ENCODE data around the gene SRXN1.

The SRXN1 gene

DNA sequence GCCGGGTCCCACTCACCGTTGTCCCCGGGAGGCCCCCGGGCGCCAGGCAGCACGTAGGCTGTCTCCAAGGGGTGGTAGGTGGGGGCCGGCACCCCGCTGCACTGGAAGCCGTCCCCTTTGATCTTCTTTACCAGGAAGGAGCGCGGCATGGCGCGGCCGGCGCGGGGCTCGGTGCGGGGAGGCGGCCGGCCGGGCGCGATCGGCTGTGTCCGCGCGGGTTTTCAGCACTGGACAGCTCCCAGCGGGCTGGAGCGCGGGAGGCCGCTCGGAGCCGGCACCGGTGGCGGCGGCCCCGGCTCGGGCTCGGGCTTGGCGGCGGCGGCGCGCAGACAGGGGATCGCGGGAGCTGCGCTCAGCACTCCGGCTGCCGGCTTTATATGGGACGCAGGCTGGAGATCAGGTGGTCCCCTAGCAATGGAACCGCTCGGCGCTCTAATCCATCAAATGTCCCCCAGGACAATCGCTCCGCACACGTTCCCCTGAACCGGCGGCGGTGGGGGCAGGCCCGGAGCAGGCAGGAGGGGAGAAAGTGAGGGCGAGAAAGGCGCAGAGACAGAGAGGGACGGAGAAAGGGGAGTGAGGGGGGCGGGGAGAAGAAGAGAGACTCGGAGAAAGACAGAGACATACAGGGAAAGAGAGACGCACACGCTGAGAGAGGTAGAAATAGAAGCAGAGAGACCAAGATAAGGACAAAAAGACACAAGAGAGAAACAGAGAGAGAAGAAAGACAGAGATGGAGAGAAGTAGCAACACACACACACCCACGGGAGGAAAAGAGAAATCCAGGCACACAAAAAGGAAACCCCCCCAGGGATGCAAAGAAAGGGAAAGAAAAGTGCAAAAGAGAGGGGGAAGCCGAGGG lies 22.7 kb upstream of the SRXN1 start, which contains the start of gene SCRT2:
TSS of gene SCRT2 (minus strand) at position 350 of the 862 bp plus-strand sequence. CDS start at position 149, 201 bp downstream.
- Histone ChIP-seq H3K27me3 (replicated peaks; ENCODE audit: control insufficient read depth, insufficient read depth, low read length, poor library complexity, severe bottlenecking) (peaks cover 52% of the 10 kb centered on the region), H3K4me1 (ENCODE audit: control insufficient read depth, insufficient read depth, low read length, poor library complexity, severe bottlenecking) (no peaks in the 10 kb centered on the region)

DNA sequence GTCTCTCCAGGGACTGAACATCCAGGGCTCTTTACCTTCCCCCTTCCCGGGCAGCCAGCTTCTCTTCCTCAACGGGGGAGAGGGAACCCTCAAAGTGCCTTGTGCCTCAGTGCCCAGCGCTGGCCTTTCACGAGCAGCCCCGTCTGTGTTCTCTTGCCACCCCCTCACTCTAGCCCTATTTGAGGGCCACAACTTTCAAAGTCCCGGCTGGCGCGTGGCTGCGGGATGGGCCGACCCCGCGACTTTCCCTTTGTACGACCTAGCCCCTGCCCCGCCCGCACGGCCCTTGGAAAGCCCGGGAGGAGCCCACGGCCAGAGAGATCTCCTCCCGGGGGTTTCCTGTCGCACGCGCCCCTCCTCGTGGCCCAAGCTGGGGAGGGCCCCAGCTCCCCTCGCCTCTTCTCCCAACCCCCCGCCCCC lies 22.0 kb upstream of the SRXN1 start:
- H3K36me3 ChIP-seq (ENCODE audit: control insufficient read depth, insufficient read depth, low read length), result no peaks in the 10 kb centered on the region
- peaks cover 52% of the 10 kb centered on the region for H3K27me3 ChIP-seq (replicated peaks; ENCODE audit: control insufficient read depth, insufficient read depth, low read length, poor library complexity, severe bottlenecking)
- no peak overlapping the region for H3K4me3 ChIP-seq (ENCODE audit: insufficient read depth, low read depth, low read length, poor library complexity, severe bottlenecking)
- no peak overlapping the region for H3K27ac ChIP-seq (ENCODE audit: insufficient read depth, low read length, poor library complexity, severe bottlenecking)
- no peaks in the 10 kb centered on the region for H3K4me1 ChIP-seq (ENCODE audit: control insufficient read depth, insufficient read depth, low read length, poor library complexity, severe bottlenecking)
- no peaks in the 10 kb centered on the region for H3K9me3 ChIP-seq (ENCODE audit: control insufficient read depth, low read length)
- no peak for DNase-seq

More for the DNA sequence above, 22.7 kb upstream of the SRXN1 start, which contains the start of gene SCRT2:
- H3K4me3 ChIP-seq (ENCODE audit: insufficient read depth, low read depth, low read length, poor library complexity, severe bottlenecking), result no peak within 1 kb of the TSS
- no peak within 1 kb of the TSS for H3K27ac ChIP-seq (ENCODE audit: insufficient read depth, low read length, poor library complexity, severe bottlenecking)
- DNase-seq, result peak in 2 of 3 donors; percentile 9 to 37
- H3K9me3 ChIP-seq (ENCODE audit: control insufficient read depth, low read length), result no peaks in the 10 kb centered on the region
- H3K36me3 ChIP-seq (ENCODE audit: control insufficient read depth, insufficient read depth, low read length), result no peaks in the 10 kb centered on the region

- Histone ChIP-seq H3K4me3 (ENCODE audit: insufficient read depth, low read depth, low read length, poor library complexity, severe bottlenecking) (no peak overlapping the region), H3K27me3 (replicated peaks; ENCODE audit: control insufficient read depth, insufficient read depth, low read length, poor library complexity, severe bottlenecking) (peaks cover 46% of the 10 kb centered on the region), H3K36me3 (ENCODE audit: control insufficient read depth, insufficient read depth, low read length) (no peaks in the 10 kb centered on the region), H3K4me1 (ENCODE audit: control insufficient read depth, insufficient read depth, low read length, poor library complexity, severe bottlenecking) (no peaks in the 10 kb centered on the region), H3K27ac (ENCODE audit: insufficient read depth, low read length, poor library complexity, severe bottlenecking) (no peak overlapping the region), H3K9me3 (ENCODE audit: control insufficient read depth, low read length) (no peaks in the 10 kb centered on the region)
- DNase-seq, result no peak
Observed at GRCh38 chr20:673603-674001, 20.6 kb upstream of the SRXN1 start.

GRCh38 chr20:672963-673602 lies 20.1 kb upstream of the SRXN1 start:
- peaks cover 41% of the 10 kb centered on the region for H3K27me3 ChIP-seq (replicated peaks; ENCODE audit: control insufficient read depth, insufficient read depth, low read length, poor library complexity, severe bottlenecking)
- no peaks in the 10 kb centered on the region for H3K4me1 ChIP-seq (ENCODE audit: control insufficient read depth, insufficient read depth, low read length, poor library complexity, severe bottlenecking)
- H3K27ac ChIP-seq (ENCODE audit: insufficient read depth, low read length, poor library complexity, severe bottlenecking), result no peak overlapping the region
- DNase-seq, result no peak
- no peaks in the 10 kb centered on the region for H3K9me3 ChIP-seq (ENCODE audit: control insufficient read depth, low read length)
- no peak overlapping the region for H3K4me3 ChIP-seq (ENCODE audit: insufficient read depth, low read depth, low read length, poor library complexity, severe bottlenecking)
- H3K36me3 ChIP-seq (ENCODE audit: control insufficient read depth, insufficient read depth, low read length), result no peaks in the 10 kb centered on the region

- Histone ChIP-seq H3K4me3 (ENCODE audit: insufficient read depth, low read depth, low read length, poor library complexity, severe bottlenecking) (no peak overlapping the region), H3K9me3 (ENCODE audit: control insufficient read depth, low read length) (no peaks in the 10 kb centered on the region), H3K27ac (ENCODE audit: insufficient read depth, low read length, poor library complexity, severe bottlenecking) (no peak overlapping the region), H3K27me3 (replicated peaks; ENCODE audit: control insufficient read depth, insufficient read depth, low read length, poor library complexity, severe bottlenecking) (peaks cover 31% of the 10 kb centered on the region), H3K36me3 (ENCODE audit: control insufficient read depth, insufficient read depth, low read length) (no peaks in the 10 kb centered on the region), H3K4me1 (ENCODE audit: control insufficient read depth, insufficient read depth, low read length, poor library complexity, severe bottlenecking) (no peaks in the 10 kb centered on the region)
- no peak for DNase-seq
Observed at GRCh38 chr20:671252-672030, 18.4 kb upstream of the SRXN1 start.

DNA sequence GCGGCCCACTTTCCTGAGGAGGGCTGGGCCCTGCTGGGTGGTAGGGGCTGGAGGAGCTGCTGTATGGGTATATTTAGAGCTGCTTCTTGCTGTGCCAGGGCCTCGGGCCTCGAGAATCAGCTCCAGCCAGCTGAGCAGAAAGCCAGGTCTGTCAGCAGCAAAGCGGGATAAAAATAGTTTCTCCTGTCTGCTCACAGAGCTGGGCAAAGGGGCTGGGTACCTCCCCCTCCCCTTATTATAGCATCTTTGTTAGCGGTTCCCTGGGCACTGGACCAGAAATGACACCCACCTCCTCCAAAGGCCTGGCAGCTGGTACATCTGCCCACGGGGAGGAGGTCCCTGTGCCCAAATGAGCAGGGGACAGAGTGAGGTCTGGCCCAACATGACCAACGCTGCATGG lies 16.6 kb upstream of the SRXN1 start:
- Histone ChIP-seq H3K27ac (ENCODE audit: insufficient read depth, low read length, poor library complexity, severe bottlenecking) (no peak overlapping the region), H3K4me1 (ENCODE audit: control insufficient read depth, insufficient read depth, low read length, poor library complexity, severe bottlenecking) (no peaks in the 10 kb centered on the region), H3K36me3 (ENCODE audit: control insufficient read depth, insufficient read depth, low read length) (no peaks in the 10 kb centered on the region), H3K9me3 (ENCODE audit: control insufficient read depth, low read length) (no peaks in the 10 kb centered on the region), H3K4me3 (ENCODE audit: insufficient read depth, low read depth, low read length, poor library complexity, severe bottlenecking) (no peak overlapping the region), H3K27me3 (replicated peaks; ENCODE audit: control insufficient read depth, insufficient read depth, low read length, poor library complexity, severe bottlenecking) (peaks cover 25% of the 10 kb centered on the region)
- no peak for DNase-seq

DNA sequence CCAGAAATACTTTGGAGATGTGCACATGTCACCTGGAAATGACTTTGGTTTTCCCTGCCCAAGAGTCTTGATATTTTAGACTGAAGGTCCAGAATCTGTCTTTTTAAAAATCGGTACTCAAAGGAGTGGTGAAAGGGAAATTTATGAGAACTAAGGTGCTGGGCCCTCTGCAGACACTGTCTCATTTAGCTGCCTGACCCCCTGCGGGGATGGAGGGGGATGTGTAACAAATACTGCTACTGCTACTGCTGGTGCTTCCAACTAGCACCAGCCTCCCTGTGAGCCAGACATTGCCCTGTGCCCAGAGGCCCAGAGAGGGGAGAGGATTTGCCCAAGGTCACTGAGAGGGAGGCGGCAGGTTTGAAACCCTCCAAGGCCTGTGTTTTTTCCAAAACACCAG lies 15.6 kb upstream of the SRXN1 start:
- Histone ChIP-seq H3K4me3 (ENCODE audit: insufficient read depth, low read depth, low read length, poor library complexity, severe bottlenecking) (no peak overlapping the region), H3K27me3 (replicated peaks; ENCODE audit: control insufficient read depth, insufficient read depth, low read length, poor library complexity, severe bottlenecking) (peaks cover 23% of the 10 kb centered on the region), H3K9me3 (ENCODE audit: control insufficient read depth, low read length) (no peaks in the 10 kb centered on the region), H3K27ac (ENCODE audit: insufficient read depth, low read length, poor library complexity, severe bottlenecking) (no peak overlapping the region), H3K36me3 (ENCODE audit: control insufficient read depth, insufficient read depth, low read length) (no peaks in the 10 kb centered on the region), H3K4me1 (ENCODE audit: control insufficient read depth, insufficient read depth, low read length, poor library complexity, severe bottlenecking) (no peaks in the 10 kb centered on the region)
- no peak for DNase-seq

- no peak for DNase-seq
- Histone ChIP-seq H3K9me3 (ENCODE audit: control insufficient read depth, low read length) (no peaks in the 10 kb centered on the region), H3K27me3 (replicated peaks; ENCODE audit: control insufficient read depth, insufficient read depth, low read length, poor library complexity, severe bottlenecking) (peaks cover 24% of the 10 kb centered on the region), H3K36me3 (ENCODE audit: control insufficient read depth, insufficient read depth, low read length) (no peaks in the 10 kb centered on the region), H3K4me3 (ENCODE audit: insufficient read depth, low read depth, low read length, poor library complexity, severe bottlenecking) (no peak overlapping the region), H3K4me1 (ENCODE audit: control insufficient read depth, insufficient read depth, low read length, poor library complexity, severe bottlenecking) (no peaks in the 10 kb centered on the region), H3K27ac (ENCODE audit: insufficient read depth, low read length, poor library complexity, severe bottlenecking) (no peak overlapping the region)
Observed at GRCh38 chr20:668050-668449, 15.1 kb upstream of the SRXN1 start.

DNA sequence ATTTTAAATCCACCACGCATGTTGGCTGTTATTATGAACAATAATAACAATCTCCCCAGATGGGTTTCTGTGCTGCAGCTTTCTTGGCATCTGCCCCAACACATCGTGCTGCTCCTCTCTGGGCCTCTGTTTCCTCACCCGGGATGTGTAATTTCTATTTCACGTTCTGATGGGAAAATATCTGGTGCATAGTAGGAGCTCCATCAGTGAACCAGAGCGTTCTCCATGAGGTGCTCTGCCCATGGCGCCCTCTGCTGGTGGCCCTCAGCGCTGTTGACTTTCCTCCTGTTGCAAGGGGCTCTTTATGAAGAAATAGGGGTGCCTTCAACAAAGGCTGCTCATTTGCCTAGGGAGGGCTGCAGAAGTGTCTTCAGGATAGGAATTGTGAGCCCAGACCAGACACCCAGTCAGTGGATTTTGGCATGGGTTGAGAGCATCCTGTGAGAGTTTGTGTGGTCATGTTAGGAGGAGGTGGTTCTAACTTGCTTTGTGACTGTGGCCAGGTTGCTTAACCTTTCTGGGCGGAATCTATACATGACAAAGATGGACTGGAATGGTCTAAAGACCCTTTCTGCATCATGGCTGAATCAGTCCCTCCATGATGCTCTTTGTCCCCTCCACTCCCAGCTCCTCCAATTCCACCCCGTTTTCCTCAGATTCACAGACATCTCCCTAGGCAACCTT lies 14.5 kb upstream of the SRXN1 start:
- DNase-seq, result peak; percentile 23 to 34 (median 27)

More for the DNA sequence above, 14.5 kb upstream of the SRXN1 start:
- Histone ChIP-seq H3K4me3 (ENCODE audit: insufficient read depth, low read depth, low read length, poor library complexity, severe bottlenecking) (no peak overlapping the region), H3K27me3 (replicated peaks; ENCODE audit: control insufficient read depth, insufficient read depth, low read length, poor library complexity, severe bottlenecking) (peaks cover 26% of the 10 kb centered on the region), H3K4me1 (ENCODE audit: control insufficient read depth, insufficient read depth, low read length, poor library complexity, severe bottlenecking) (no peaks in the 10 kb centered on the region), H3K9me3 (ENCODE audit: control insufficient read depth, low read length) (no peaks in the 10 kb centered on the region), H3K36me3 (ENCODE audit: control insufficient read depth, insufficient read depth, low read length) (no peaks in the 10 kb centered on the region), H3K27ac (ENCODE audit: insufficient read depth, low read length, poor library complexity, severe bottlenecking) (no peak overlapping the region)
